Nephron (organoid): ENCODE measurements around the gene GALNT12.

Source experiments
- H3K27ac Mint-ChIP-seq, 3 experiments: 2 replicates each; pipeline ENCODE4 v1.8.0; 2020; ENCODE audit warnings: mixed read lengths in 3 of 3, mild to moderate bottlenecking in 2 of 3, moderate library complexity in 1 of 3
- H3K27me3 Mint-ChIP-seq: 2 replicates; pipeline ENCODE4 v1.8.0; 2021; ENCODE audit warnings: low read depth, mild to moderate bottlenecking, moderate library complexity, mixed read lengths
- H3K36me3 Mint-ChIP-seq: 2 replicates; pipeline ENCODE4 v1.8.0; 2020; ENCODE audit warnings: low read depth, mixed read lengths
- H3K4me1 Mint-ChIP-seq: 2 replicates; pipeline ENCODE4 v1.8.0; 2020; ENCODE audit warnings: mixed read lengths
- H3K4me3 Mint-ChIP-seq, 3 experiments: 2 replicates each; pipeline ENCODE4 v1.8.0; 2020; ENCODE audit warnings: mild to moderate bottlenecking in 3 of 3, mixed read lengths in 3 of 3, moderate library complexity in 2 of 3
- H3K9me3 Mint-ChIP-seq: 2 replicates; pipeline ENCODE4 v1.8.0; 2020; ENCODE audit warnings: mixed read lengths
- CTCF ChIP-seq, 3 experiments: fragments of 200-600 bp; sonication (generic); IDR thresholded peaks; one replicate each; pipeline ENCODE4 v1.5.0; 2021; ENCODE audit warnings: antibody characterized with exemption in 3 of 3; ENCODE audit not compliant: unreplicated experiment in 3 of 3

The GALNT12 gene

GRCh38 chr9:98873951-98874371, 66.5 kb downstream of the GALNT12 start:
- H3K27me3 Mint-ChIP-seq: no peaks in the 10 kb centered on the region
- H3K4me3 Mint-ChIP-seq: no peak overlapping the region
- H3K9me3 Mint-ChIP-seq: no peaks in the 10 kb centered on the region
- no peak for TF ChIP-seq CTCF (IDR thresholded peaks at IDR 0.05; ENCODE audit: unreplicated experiment in 3 of 3)
- H3K36me3 Mint-ChIP-seq: no peaks in the 10 kb centered on the region
- no peak overlapping the region for H3K27ac Mint-ChIP-seq
- H3K4me1 Mint-ChIP-seq: peaks cover 15% of the 10 kb centered on the region

- H3K4me1 Mint-ChIP-seq: peaks cover 23% of the 10 kb centered on the region
- no peak overlapping the region for H3K4me3 Mint-ChIP-seq
- H3K27ac Mint-ChIP-seq: no peak overlapping the region
- TF ChIP-seq CTCF (IDR thresholded peaks at IDR 0.05; ENCODE audit: unreplicated experiment in 3 of 3): no peak
- no peaks in the 10 kb centered on the region for H3K36me3 Mint-ChIP-seq
- no peaks in the 10 kb centered on the region for H3K27me3 Mint-ChIP-seq
- no peaks in the 10 kb centered on the region for H3K9me3 Mint-ChIP-seq
These were observed 67.3 kb downstream of the GALNT12 start for GRCh38 chr9:98874721-98875255.

- H3K27me3 Mint-ChIP-seq: peaks cover 1% of the 10 kb centered on the region
- no peak for TF ChIP-seq CTCF (IDR thresholded peaks at IDR 0.05; ENCODE audit: unreplicated experiment in 3 of 3)
- no peak overlapping the region for H3K4me3 Mint-ChIP-seq
- H3K27ac Mint-ChIP-seq: no peak overlapping the region
- H3K36me3 Mint-ChIP-seq: no peaks in the 10 kb centered on the region
- H3K4me1 Mint-ChIP-seq: peaks cover 26% of the 10 kb centered on the region
- H3K9me3 Mint-ChIP-seq: no peaks in the 10 kb centered on the region
These were observed 68.1 kb downstream of the GALNT12 start for GRCh38 chr9:98875536-98875935.

- Mint-ChIP-seq H3K9me3 (no peaks in the 10 kb centered on the region), H3K27ac (peak overlapping the region in 2 of 3 experiments; percentile 29 to 39), H3K4me3 (no peak overlapping the region), H3K4me1 (peaks cover 34% of the 10 kb centered on the region), H3K36me3 (no peaks in the 10 kb centered on the region), H3K27me3 (peaks cover 7% of the 10 kb centered on the region)
- no peak for TF ChIP-seq CTCF (IDR thresholded peaks at IDR 0.05; ENCODE audit: unreplicated experiment in 3 of 3)
These were observed 69.8 kb downstream of the GALNT12 start for GRCh38 chr9:98877311-98877710.

- Mint-ChIP-seq H3K4me3 (peak overlapping the region in 1 of 3 experiments; percentile 13), H3K4me1 (peaks cover 36% of the 10 kb centered on the region)
- no peak for TF ChIP-seq CTCF (IDR thresholded peaks at IDR 0.05; ENCODE audit: unreplicated experiment in 3 of 3)
These were observed 71.9 kb downstream of the GALNT12 start for GRCh38 chr9:98879094-98879962.

More at GRCh38 chr9:98879094-98879962, 71.9 kb downstream of the GALNT12 start:
- peaks cover 16% of the 10 kb centered on the region for H3K27me3 Mint-ChIP-seq
- peak overlapping the region; percentile 55 to 90 (median 68) for H3K27ac Mint-ChIP-seq
- H3K9me3 Mint-ChIP-seq: no peaks in the 10 kb centered on the region
- H3K36me3 Mint-ChIP-seq: no peaks in the 10 kb centered on the region
